Posterior cingulate gyrus (tissue), 11 donors: ENCODE measurements around the gene ENHO.

Source experiments
- DNase-seq, 10 donors: peaks; one replicate each; pipeline versions ENCODE4 v3.0.0 to v3.0.0-alpha.2; 2020 to 2021; ENCODE audit warnings: mixed read lengths in 3 of 10
- intact Hi-C: fragments of 100-400 bp; cut with DNase I; formaldehyde crosslinking; loops from one replicate; pipeline ENCODE4 v1.15.1; 2023

ENHO gene

GRCh38 chr9:34510497-34511468 lies 12.0 kb downstream of the ENHO start:
- intact Hi-C loops, result no loop called here
- no peak for DNase-seq

- intact Hi-C loops, result no loop called here
- no peak for DNase-seq
Observed at GRCh38 chr9:34508951-34509350, 13.8 kb downstream of the ENHO start.

- intact Hi-C loops, result no loop called here
- DNase-seq, result no peak
Observed at GRCh38 chr9:34508463-34508862, 14.3 kb downstream of the ENHO start.

- DNase-seq, result peak in 1 of 10 donors; percentile 34
- intact Hi-C loops, result no loop called here
Observed at GRCh38 chr9:34507966-34508365, 14.8 kb downstream of the ENHO start.

GRCh38 chr9:34507556-34507955 lies 15.2 kb downstream of the ENHO start:
- intact Hi-C loops, result no loop called here
- peak in 1 of 10 donors; percentile 70 for DNase-seq

- intact Hi-C loops, result no loop called here
- DNase-seq, result no peak
Observed at GRCh38 chr9:34506623-34507022, 16.2 kb downstream of the ENHO start.

- DNase-seq, result no peak
- intact Hi-C loops, result no loop called here
Observed at GRCh38 chr9:34505370-34506120, 17.2 kb downstream of the ENHO start.

- no peak for DNase-seq
- intact Hi-C loops, result loop anchor here (5.0 kb wide), 1 partner anchor 46 kb away; the partner anchor contains the start of genes DNAI1 and FAM219A
Observed at GRCh38 chr9:34503406-34503805, 19.4 kb downstream of the ENHO start.

GRCh38 chr9:34502891-34503290 lies 19.9 kb downstream of the ENHO start:
- DNase-seq, result peak in 4 of 10 donors; percentile 20 to 78 (median 52)
- intact Hi-C loops, result loop anchor here (1.0 to 5.0 kb wide), 2 partner anchors 20 to 46 kb away; partner anchors contain the start of genes DNAI1 and FAM219A

GRCh38 chr9:34502471-34502870 lies 20.3 kb downstream of the ENHO start:
- intact Hi-C loops, result loop anchor here (1.0 to 5.0 kb wide), 2 partner anchors 21 to 45 kb away; partner anchors contain the start of genes DNAI1 and FAM219A
- peak in 2 of 10 donors; percentile 27 to 65 for DNase-seq

GRCh38 chr9:34501889-34502425 lies 20.8 kb downstream of the ENHO start:
- DNase-seq, result peak; percentile 91 to 99 (median 96)
- intact Hi-C loops, result loop anchor here (1.0 to 5.0 kb wide), 5 partner anchors 21 to 98 kb away; partner anchors contain the start of genes DNAI1 and FAM219A

GRCh38 chr9:34501372-34501771 lies 21.4 kb downstream of the ENHO start:
- intact Hi-C loops, result loop anchor here (1.0 to 5.0 kb wide), 4 partner anchors 44 to 97 kb away; partner anchors contain the start of genes DNAI1 and FAM219A
- DNase-seq, result no peak

GRCh38 chr9:34500623-34501267 lies 22.0 kb downstream of the ENHO start:
- intact Hi-C loops, result loop anchor here (1.0 to 5.0 kb wide), 6 partner anchors 43 to 168 kb away; partner anchors contain the start of genes DNAI1 and FAM219A
- peak in 9 of 10 donors; percentile 54 to 95 (median 80) for DNase-seq

- intact Hi-C loops, result no loop called here
- DNase-seq, result peak in 1 of 10 donors; percentile 12
Observed at GRCh38 chr9:34499076-34499475, 23.7 kb downstream of the ENHO start.

- peak in 1 of 10 donors; percentile 57 for DNase-seq
- intact Hi-C loops, result no loop called here
Observed at GRCh38 chr9:34498553-34498952, 24.2 kb downstream of the ENHO start.

- DNase-seq, result peak in 1 of 10 donors; percentile 66
- intact Hi-C loops, result no loop called here
Observed at GRCh38 chr9:34496149-34496712, 26.6 kb downstream of the ENHO start.

- peak in 3 of 10 donors; percentile 28 to 81 (median 30) for DNase-seq
- intact Hi-C loops, result no loop called here
Observed at GRCh38 chr9:34493972-34494535, 28.7 kb downstream of the ENHO start.

GRCh38 chr9:34492051-34492450 lies 30.7 kb downstream of the ENHO start:
- intact Hi-C loops, result no loop called here
- DNase-seq, result no peak

- no peak for DNase-seq
Observed at GRCh38 chr9:34491596-34491995, 31.2 kb downstream of the ENHO start.

More at GRCh38 chr9:34491596-34491995, 31.2 kb downstream of the ENHO start:
- intact Hi-C loops, result no loop called here
